Activated B cell treated with CpG ODN at 0.5 μM for 24 hours (primary cell): Measurements from ENCODE around the gene GRIK4. TPM values are rescaled to one million over a fixed set of nuclear protein-coding genes. Genes with fewer than 3 reads are reported as not detected.

Experiments used
- ATAC-seq: fragments of 200-7000 bp; cut with Tn5 transposase; one replicate; pipeline ENCODE4 v1.10.0; 2021; ENCODE audit warnings: low read depth, mild to moderate bottlenecking, moderate library complexity
- CTCF ChIA-PET: fragments of 350-600 bp; sonication (Branson Sonifier 250); formaldehyde crosslinking; loops from one replicate; lab custom pipeline; 2021; ENCODE audit warnings: antibody characterized with exemption; lab: Charles Lee
- POLR2A ChIA-PET: fragments of 350-600 bp; sonication (Branson Sonifier 250); formaldehyde crosslinking; loops from one replicate; lab custom pipeline; 2021; ENCODE audit warnings: antibody characterized with exemption; lab: Charles Lee
- DNase-seq: peaks from one replicate; pipeline ENCODE4 v3.0.0; 2022
- H3K27ac Mint-ChIP-seq: one replicate; pipeline ENCODE4 v1.8.0; 2020; ENCODE audit warnings: mixed read lengths
- H3K27me3 Mint-ChIP-seq: one replicate; pipeline ENCODE4 v1.8.0; 2021; ENCODE audit warnings: mixed read lengths
- H3K36me3 Mint-ChIP-seq: one replicate; pipeline ENCODE4 v1.8.0; 2021; ENCODE audit warnings: low read depth, mixed read lengths
- H3K4me1 Mint-ChIP-seq: one replicate; pipeline ENCODE4 v1.8.0; 2021; ENCODE audit warnings: mixed read lengths
- H3K4me3 Mint-ChIP-seq: one replicate; pipeline ENCODE4 v1.8.0; 2020; ENCODE audit warnings: mild to moderate bottlenecking, mixed read lengths
- H3K9me3 Mint-ChIP-seq: one replicate; pipeline ENCODE4 v1.8.0; 2020; ENCODE audit warnings: mixed read lengths
- CTCF ChIP-seq: fragments of 200-600 bp; IDR thresholded peaks from one replicate; pipeline ENCODE4 v1.8.0; 2022; ENCODE audit warnings: antibody characterized with exemption, mild to moderate bottlenecking
- intact Hi-C: fragments of 100-400 bp; cut with micrococcal nuclease; formaldehyde crosslinking; loops from one replicate; pipeline ENCODE4 v1.15.1; 2024
- total RNA-seq: library from RNA; stranded (reverse); gene quantifications from 2 replicates; pipeline ENCODE4 v1.2.3, GENCODE V29; 2022

GRIK4 gene
- total RNA-seq, 1 donor from 2014 or later, result not detected

GRCh38 chr11:120703358-120704152 is 192.0 kb downstream of the GRIK4 start:
- ATAC-seq, result no peak
- peak overlapping the region; percentile 25 for H3K27ac Mint-ChIP-seq
- H3K4me3 Mint-ChIP-seq, result no peak overlapping the region

GRCh38 chr11:120704256-120704750 is 192.8 kb downstream of the GRIK4 start:
- no peak for ATAC-seq
- Mint-ChIP-seq H3K27me3 (peaks cover 3% of the 10 kb centered on the region), H3K4me3 (no peak overlapping the region), H3K36me3 (no peaks in the 10 kb centered on the region), H3K9me3 (peaks cover 15% of the 10 kb centered on the region), H3K4me1 (peaks cover 30% of the 10 kb centered on the region), H3K27ac (no peak overlapping the region)
- no peak for TF ChIP-seq CTCF
- DNase-seq, result no peak
- CTCF ChIA-PET, result interaction anchor here (1.2 kb wide), 1 partner anchor 19 kb away, joined by 5 read pairs; no protein-coding TSS in a partner anchor
- POLR2A ChIA-PET, result no interaction called here
- intact Hi-C loops, result no loop called here

More at GRCh38 chr11:120703358-120704152, 192.0 kb downstream of the GRIK4 start:
- Mint-ChIP-seq H3K27me3 (no peaks in the 10 kb centered on the region), H3K4me1 (peaks cover 30% of the 10 kb centered on the region), H3K9me3 (peaks cover 15% of the 10 kb centered on the region), H3K36me3 (no peaks in the 10 kb centered on the region)
- no peak for DNase-seq
- ChIA-PET POLR2A (no interaction called here), CTCF (no interaction called here)
- intact Hi-C loops, result no loop called here
- no peak for TF ChIP-seq CTCF

GRCh38 chr11:120706257-120706656 is 194.7 kb downstream of the GRIK4 start:
- Mint-ChIP-seq H3K4me1 (peaks cover 30% of the 10 kb centered on the region), H3K36me3 (no peaks in the 10 kb centered on the region), H3K27me3 (peaks cover 3% of the 10 kb centered on the region), H3K9me3 (peaks cover 9% of the 10 kb centered on the region), H3K4me3 (no peak overlapping the region), H3K27ac (no peak overlapping the region)
- ChIA-PET POLR2A (no interaction called here), CTCF (no interaction called here)
- TF ChIP-seq CTCF, result no peak
- DNase-seq (no peak), ATAC-seq (no peak)
- intact Hi-C loops, result no loop called here

- ATAC-seq (no peak), DNase-seq (no peak)
- intact Hi-C loops, result no loop called here
- Mint-ChIP-seq H3K27ac (no peak overlapping the region), H3K36me3 (no peaks in the 10 kb centered on the region), H3K9me3 (peaks cover 8% of the 10 kb centered on the region), H3K4me3 (no peak overlapping the region), H3K27me3 (peaks cover 3% of the 10 kb centered on the region), H3K4me1 (peaks cover 25% of the 10 kb centered on the region)
- no peak for TF ChIP-seq CTCF
- ChIA-PET CTCF (no interaction called here), POLR2A (no interaction called here)
Observed at GRCh38 chr11:120707098-120707497, 195.6 kb downstream of the GRIK4 start.

DNA sequence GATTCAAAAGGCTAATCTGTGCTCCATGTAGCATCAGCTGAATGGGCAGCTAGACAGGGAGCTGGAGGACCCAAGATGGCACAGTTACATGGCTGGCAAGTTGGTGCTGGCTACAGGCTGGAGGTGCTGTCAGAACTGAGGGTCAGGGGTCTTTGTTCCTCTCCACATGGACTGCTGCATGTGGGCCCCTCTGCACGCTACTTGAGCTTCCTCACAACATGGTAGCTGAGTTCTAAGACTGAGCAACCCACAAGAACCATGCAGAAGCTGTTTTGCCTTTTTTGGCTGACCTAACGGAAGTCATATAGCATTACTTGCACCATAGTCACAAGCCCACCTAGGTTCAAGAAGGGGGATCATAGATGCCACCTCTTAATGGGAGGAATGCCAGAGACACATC is 196.1 kb downstream of the GRIK4 start:
- no peaks in the 10 kb centered on the region for H3K36me3 Mint-ChIP-seq
- intact Hi-C loops, result no loop called here
- TF ChIP-seq CTCF, result no peak
- CTCF ChIA-PET, result no interaction called here
- no peak for DNase-seq
- POLR2A ChIA-PET, result no interaction called here
- peaks cover 8% of the 10 kb centered on the region for H3K9me3 Mint-ChIP-seq
- H3K4me3 Mint-ChIP-seq, result no peak overlapping the region
- no peak for ATAC-seq
- H3K27ac Mint-ChIP-seq, result no peak overlapping the region
- peaks cover 19% of the 10 kb centered on the region for H3K4me1 Mint-ChIP-seq
- H3K27me3 Mint-ChIP-seq, result peaks cover 3% of the 10 kb centered on the region
